ENCODE data around the gene FOXL2. TPM values are rescaled to one million over a fixed set of nuclear protein-coding genes. Genes with fewer than 3 reads are reported as not detected.

FOXL2 gene
- total and polyA plus RNA-seq, 2 of the 4 experiments (the other 2 are of a cell fraction): 0.07 TPM; not detected in 1

- Histone ChIP-seq H2BK5ac (ENCODE audit: low read depth, low read length, poor library complexity, severe bottlenecking) (no peak overlapping the region), H3K14ac (replicated peaks; ENCODE audit: low read depth, low read length) (no peak overlapping the region), H4K20me1 (ENCODE audit: insufficient read depth, low read length) (peaks cover 14% of the 10 kb centered on the region; the same call in 1 of the 2 replicates), H3K9ac (ENCODE audit: low read depth, low read length) (no peak overlapping the region), H3K4me2 (ENCODE audit: low read depth, low read length) (no peak overlapping the region), H3K9me1 (ENCODE audit: insufficient read depth, low read length) (peaks cover 6% of the 10 kb centered on the region; the same call in 1 of the 2 replicates), H3K27ac (ENCODE audit: insufficient read depth, low read length) (no peak overlapping the region), H3K23ac (ENCODE audit: low read depth, low read length) (no peak overlapping the region), H3K79me1 (ENCODE audit: low read depth in 1 of 2, low read length in 2 of 2) (no peaks in the 10 kb centered on the region), H2BK20ac (ENCODE audit: low read depth, low read length) (no peak overlapping the region), H2AK5ac (ENCODE audit: low read depth, low read length) (no peak overlapping the region), H2BK15ac (ENCODE audit: low read depth, low read length) (no peak overlapping the region), H3K18ac (ENCODE audit: low read depth, low read length) (no peak overlapping the region), H3K27me3 (ENCODE audit: control insufficient read depth, insufficient read depth, low read length) (peaks cover 66% of the 10 kb centered on the region), H2AK9ac (replicated peaks; ENCODE audit: low read depth, low read length, poor library complexity) (no peak overlapping the region), H2BK120ac (ENCODE audit: low read depth, low read length) (no peak overlapping the region), H4K91ac (ENCODE audit: insufficient read depth, low read depth, low read length) (no peak overlapping the region), H3K56ac (ENCODE audit: extremely low read depth, insufficient read depth, low read length) (no peak overlapping the region), H3K36me3 (ENCODE audit: control insufficient read depth, insufficient read depth, low read length) (no peaks in the 10 kb centered on the region), H4K5ac (ENCODE audit: low read depth, low read length) (no peak overlapping the region), H3K4me3 (ENCODE audit: insufficient read depth, low read depth, low read length) (no peak overlapping the region), H3K4me1 (ENCODE audit: control insufficient read depth, insufficient read depth, low read length) (peaks cover 4% of the 10 kb centered on the region; the same call in 1 of the 2 replicates), H2AFZ (replicated peaks; ENCODE audit: low read length, poor library complexity) (no peak overlapping the region), H3K4ac (ENCODE audit: low read depth, low read length) (no peak overlapping the region), H3K9me3 (ENCODE audit: control insufficient read depth, insufficient read depth, low read length) (no peaks in the 10 kb centered on the region), H4K8ac (ENCODE audit: low read depth in 2 of 2, low read length in 2 of 2) (no peak overlapping the region)
- ChIA-PET POLR2A (ENCODE audit: unreplicated experiment) (interaction anchor here (0.6 kb wide), 1 partner anchor 369 kb away, joined by 3 read pairs; no protein-coding TSS in a partner anchor), CTCF (interaction anchor here (1.5 to 3.6 kb wide), 2 partner anchors 9 to 339 kb away, joined by 4 to 21 read pairs; partner anchors contain the start of gene CEP70)
- no peak for DNase-seq
- dilution Hi-C loops (cut with HindIII; ENCODE audit: low sequenced_read_pairs, unreplicated experiment) (no loop called here), in situ Hi-C loops (cut with MboI; ENCODE audit: low sequenced_read_pairs) (loop anchor here (5.0 to 10.0 kb wide), 2 partner anchors 182 to 399 kb away; no protein-coding TSS in a partner anchor), intact Hi-C loops (cut with micrococcal nuclease) (no loop called here)
- no CpG with 5 or more reads among the region's 4 CpGs for WGBS, 2 experiments (ENCODE audit: extremely low coverage in 2 of 2, insufficient read length in 1 of 2)
- ATAC-seq (ENCODE audit: low read depth): no peak
- TF ChIP-seq CEBPB (IDR thresholded peaks at IDR 0.05; ENCODE audit: low read depth, low read length): no peak
- BruUV-seq (replicated peaks): no TSS peak
These were observed 13.8 kb downstream of the FOXL2 start for GRCh38 chr3:138933068-138933668.
